Peyer's patch (tissue), 4 donors: ENCODE data around the gene SMIM45.

Experiments
- POLR2A ChIP-seq, 2 donors: fragments of 450-650 bp; IDR thresholded peaks; one replicate each; pipeline ENCODE4 v1.5.1; 2017; ENCODE audit warnings: antibody characterized with exemption in 2 of 2, mild to moderate bottlenecking in 2 of 2, moderate library complexity in 2 of 2
- TF ChIP-seq, protein P1 (sequence below), 6 experiments: fragments of 450-650 bp in 4 of 6; fragments of 200-600 bp in 2 of 6; sonication (generic) in 1 of 6; IDR thresholded peaks; one replicate each; pipeline ENCODE4 v1.5.1; 2017 to 2019; ENCODE audit warnings: antibody characterized with exemption in 6 of 6, mild to moderate bottlenecking in 3 of 6, moderate library complexity in 1 of 6

DNA sequence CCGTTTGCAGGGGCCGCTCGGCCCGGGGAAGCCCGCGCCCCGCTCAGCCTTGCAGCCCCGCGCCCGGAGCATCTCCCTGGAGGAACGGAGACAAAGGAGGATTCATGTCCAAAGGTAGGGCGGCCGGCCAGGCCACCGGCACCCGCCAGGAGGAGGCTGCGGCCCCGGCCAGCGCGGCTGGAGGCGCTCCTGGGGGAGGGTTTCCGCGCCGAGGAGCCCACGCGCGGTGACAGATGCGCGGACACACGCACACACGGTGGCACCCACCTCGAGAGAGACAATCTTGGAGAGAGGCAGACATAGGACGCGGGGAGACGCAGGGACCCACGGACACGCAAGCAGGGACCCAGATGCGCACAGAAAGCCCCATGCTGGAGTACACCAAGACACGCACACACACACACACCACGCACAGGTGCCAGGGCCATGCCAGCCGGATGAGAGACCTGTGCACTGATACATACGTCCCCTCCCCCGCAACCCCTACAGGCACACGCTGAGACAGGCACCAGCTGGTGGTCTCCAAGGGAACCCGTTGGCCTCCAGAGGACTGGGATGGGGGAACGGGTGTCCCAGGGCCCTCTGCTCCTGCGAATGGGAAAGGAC is 25.1 kb downstream of the SMIM45 start:
- TF ChIP-seq, protein P1, sequence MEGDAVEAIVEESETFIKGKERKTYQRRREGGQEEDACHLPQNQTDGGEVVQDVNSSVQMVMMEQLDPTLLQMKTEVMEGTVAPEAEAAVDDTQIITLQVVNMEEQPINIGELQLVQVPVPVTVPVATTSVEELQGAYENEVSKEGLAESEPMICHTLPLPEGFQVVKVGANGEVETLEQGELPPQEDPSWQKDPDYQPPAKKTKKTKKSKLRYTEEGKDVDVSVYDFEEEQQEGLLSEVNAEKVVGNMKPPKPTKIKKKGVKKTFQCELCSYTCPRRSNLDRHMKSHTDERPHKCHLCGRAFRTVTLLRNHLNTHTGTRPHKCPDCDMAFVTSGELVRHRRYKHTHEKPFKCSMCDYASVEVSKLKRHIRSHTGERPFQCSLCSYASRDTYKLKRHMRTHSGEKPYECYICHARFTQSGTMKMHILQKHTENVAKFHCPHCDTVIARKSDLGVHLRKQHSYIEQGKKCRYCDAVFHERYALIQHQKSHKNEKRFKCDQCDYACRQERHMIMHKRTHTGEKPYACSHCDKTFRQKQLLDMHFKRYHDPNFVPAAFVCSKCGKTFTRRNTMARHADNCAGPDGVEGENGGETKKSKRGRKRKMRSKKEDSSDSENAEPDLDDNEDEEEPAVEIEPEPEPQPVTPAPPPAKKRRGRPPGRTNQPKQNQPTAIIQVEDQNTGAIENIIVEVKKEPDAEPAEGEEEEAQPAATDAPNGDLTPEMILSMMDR (IDR thresholded peaks at IDR 0.05) = no peak
- no peak for TF ChIP-seq POLR2A (IDR thresholded peaks at IDR 0.05)
